ENCODE data around the gene HADHA. TPM values are rescaled to one million over a fixed set of nuclear protein-coding genes. Genes with fewer than 3 reads are reported as not detected.
"Not testable (repeated sequence)": the region's sequence is repeated elsewhere in the genome, so short reads cannot be mapped to it uniquely, and the experiment has no call there.

Gene HADHA
- total RNA-seq, 3 donors from 2014 or later (not counting 1 experiment from before 2014, with no cell fraction given): 66.6 to 76.1 (median 68.9) TPM

DNA sequence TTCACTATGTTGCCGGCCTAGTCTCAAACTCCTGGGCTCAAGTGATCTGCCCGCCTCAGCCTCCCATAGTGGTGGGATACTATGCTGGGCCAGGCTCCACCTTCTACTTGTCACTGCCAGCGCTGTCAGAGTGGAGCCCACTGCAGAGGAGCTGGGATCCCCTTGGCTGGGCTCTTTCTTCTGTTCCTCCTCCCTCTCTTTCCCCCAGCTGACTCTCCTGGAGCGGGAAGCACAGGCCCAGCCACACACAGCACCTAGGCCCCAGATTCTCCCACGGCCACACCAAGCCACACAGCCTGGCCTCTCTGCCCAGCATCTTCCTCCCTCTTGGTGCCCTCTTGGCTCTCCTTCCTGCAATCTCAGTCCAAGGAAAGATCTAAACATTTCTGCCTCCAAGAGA, 75.2 kb downstream of the HADHA start:
- Histone ChIP-seq H3K4me1 (ENCODE audit: control insufficient read depth, insufficient read depth, low read length) (peaks cover 15% of the 10 kb centered on the region), H3K36me3 (ENCODE audit: control insufficient read depth, insufficient read depth, low read length) (no peaks in the 10 kb centered on the region), H3K4me3 (ENCODE audit: low read length) (no peak overlapping the region), H3K27me3 (ENCODE audit: control insufficient read depth, insufficient read depth, low read length) (peaks cover 17% of the 10 kb centered on the region), H3K27ac (ENCODE audit: low read length) (no peak overlapping the region), H3K9me3 (ENCODE audit: control insufficient read depth, insufficient read depth, low read length) (no peaks in the 10 kb centered on the region)
- DNase-seq (no peak), ATAC-seq (no peak)
- Mint-ChIP-seq H3K36me3 (no peaks in the 10 kb centered on the region), H3K9me3 (no peaks in the 10 kb centered on the region), H3K27ac (no peak overlapping the region), H3K4me3 (no peak overlapping the region), H3K4me1 (peaks cover 9 to 14% of the 10 kb centered on the region in 2 donors), H3K27me3 (ENCODE audit: low read depth in 2 of 2) (peaks cover 25 to 28% of the 10 kb centered on the region in 2 donors)
- 94% methylated on average over 5 of the region's 5 CpGs for WGBS (ENCODE audit: insufficient coverage)
- intact Hi-C loops (cut with micrococcal nuclease): no loop called here
- TF ChIP-seq, protein P1, sequence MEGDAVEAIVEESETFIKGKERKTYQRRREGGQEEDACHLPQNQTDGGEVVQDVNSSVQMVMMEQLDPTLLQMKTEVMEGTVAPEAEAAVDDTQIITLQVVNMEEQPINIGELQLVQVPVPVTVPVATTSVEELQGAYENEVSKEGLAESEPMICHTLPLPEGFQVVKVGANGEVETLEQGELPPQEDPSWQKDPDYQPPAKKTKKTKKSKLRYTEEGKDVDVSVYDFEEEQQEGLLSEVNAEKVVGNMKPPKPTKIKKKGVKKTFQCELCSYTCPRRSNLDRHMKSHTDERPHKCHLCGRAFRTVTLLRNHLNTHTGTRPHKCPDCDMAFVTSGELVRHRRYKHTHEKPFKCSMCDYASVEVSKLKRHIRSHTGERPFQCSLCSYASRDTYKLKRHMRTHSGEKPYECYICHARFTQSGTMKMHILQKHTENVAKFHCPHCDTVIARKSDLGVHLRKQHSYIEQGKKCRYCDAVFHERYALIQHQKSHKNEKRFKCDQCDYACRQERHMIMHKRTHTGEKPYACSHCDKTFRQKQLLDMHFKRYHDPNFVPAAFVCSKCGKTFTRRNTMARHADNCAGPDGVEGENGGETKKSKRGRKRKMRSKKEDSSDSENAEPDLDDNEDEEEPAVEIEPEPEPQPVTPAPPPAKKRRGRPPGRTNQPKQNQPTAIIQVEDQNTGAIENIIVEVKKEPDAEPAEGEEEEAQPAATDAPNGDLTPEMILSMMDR (IDR thresholded peaks at IDR 0.05): no peak

DNA sequence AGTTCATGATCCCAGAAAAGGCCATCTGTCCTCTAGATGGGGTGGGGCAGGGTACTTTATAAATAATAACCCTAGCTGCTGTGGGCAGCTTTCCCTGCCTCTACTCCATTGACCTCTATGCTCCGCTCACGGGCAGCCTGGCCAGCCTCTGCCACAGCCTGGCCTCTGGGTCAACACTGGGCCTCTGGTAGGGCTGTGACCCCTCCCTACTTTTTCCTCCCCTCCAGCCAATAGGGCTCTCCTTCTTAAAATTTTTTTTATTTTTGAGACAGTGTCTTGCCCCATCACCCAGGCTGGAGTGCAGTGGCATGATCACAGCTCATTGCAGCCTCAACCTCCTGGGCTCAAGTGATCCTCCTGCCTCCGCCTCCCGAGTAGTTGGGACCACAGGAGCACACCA, 75.6 kb downstream of the HADHA start:
- Mint-ChIP-seq H3K4me3 (no peak overlapping the region), H3K27me3 (ENCODE audit: low read depth in 2 of 2) (peaks cover 22 to 27% of the 10 kb centered on the region in 2 donors), H3K27ac (no peak overlapping the region), H3K4me1 (peaks cover 9 to 12% of the 10 kb centered on the region in 2 donors), H3K36me3 (no peaks in the 10 kb centered on the region), H3K9me3 (no peaks in the 10 kb centered on the region)
- DNase-seq (no peak), ATAC-seq (no peak)
- Histone ChIP-seq H3K4me3 (ENCODE audit: low read length) (no peak overlapping the region), H3K27ac (ENCODE audit: low read length) (no peak overlapping the region), H3K36me3 (ENCODE audit: control insufficient read depth, insufficient read depth, low read length) (no peaks in the 10 kb centered on the region), H3K27me3 (ENCODE audit: control insufficient read depth, insufficient read depth, low read length) (peaks cover 14% of the 10 kb centered on the region), H3K9me3 (ENCODE audit: control insufficient read depth, insufficient read depth, low read length) (no peaks in the 10 kb centered on the region), H3K4me1 (ENCODE audit: control insufficient read depth, insufficient read depth, low read length) (peaks cover 12% of the 10 kb centered on the region)
- intact Hi-C loops (cut with micrococcal nuclease): no loop called here
- WGBS (ENCODE audit: insufficient coverage): 96% methylated on average over 4 of the region's 4 CpGs
- TF ChIP-seq, protein P1 (IDR thresholded peaks at IDR 0.05): no peak

DNA sequence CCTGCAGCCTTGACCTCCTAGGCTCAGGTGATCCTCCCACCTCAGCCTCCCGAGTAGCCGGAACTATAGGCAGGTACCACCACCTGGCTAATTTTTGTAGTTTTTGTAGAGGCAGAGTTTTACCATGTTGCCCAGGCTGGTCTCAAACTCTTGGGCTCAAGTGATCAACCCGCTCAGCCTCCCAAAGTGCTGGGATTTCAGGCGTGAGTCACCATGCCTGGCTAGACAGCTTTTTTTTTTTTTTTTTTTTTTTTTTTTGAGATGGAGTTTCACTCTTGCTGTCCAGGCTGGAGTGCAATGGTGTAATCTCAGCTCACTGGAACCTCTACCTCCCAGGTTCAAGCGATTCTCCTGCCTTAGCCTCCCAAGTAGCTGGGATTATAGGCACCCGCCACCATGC, 77.9 kb downstream of the HADHA start:
- H3K9me3 ChIP-seq (ENCODE audit: control insufficient read depth, insufficient read depth, low read length); intact Hi-C loops (cut with micrococcal nuclease); H3K36me3 Mint-ChIP-seq; H3K4me1 Mint-ChIP-seq; ATAC-seq; DNase-seq; H3K27ac ChIP-seq (ENCODE audit: low read length); H3K27ac Mint-ChIP-seq; H3K4me3 Mint-ChIP-seq; H3K27me3 ChIP-seq (ENCODE audit: control insufficient read depth, insufficient read depth, low read length); H3K9me3 Mint-ChIP-seq; H3K4me3 ChIP-seq (ENCODE audit: low read length); H3K4me1 ChIP-seq (ENCODE audit: control insufficient read depth, insufficient read depth, low read length); H3K36me3 ChIP-seq (ENCODE audit: control insufficient read depth, insufficient read depth, low read length): not testable (repeated sequence)
- H3K27me3 Mint-ChIP-seq (ENCODE audit: low read depth in 2 of 2): peaks cover 15 to 18% of the 10 kb centered on the region in 2 donors
- 97% methylated on average over 4 of the region's 6 CpGs for WGBS (ENCODE audit: insufficient coverage)

DNA sequence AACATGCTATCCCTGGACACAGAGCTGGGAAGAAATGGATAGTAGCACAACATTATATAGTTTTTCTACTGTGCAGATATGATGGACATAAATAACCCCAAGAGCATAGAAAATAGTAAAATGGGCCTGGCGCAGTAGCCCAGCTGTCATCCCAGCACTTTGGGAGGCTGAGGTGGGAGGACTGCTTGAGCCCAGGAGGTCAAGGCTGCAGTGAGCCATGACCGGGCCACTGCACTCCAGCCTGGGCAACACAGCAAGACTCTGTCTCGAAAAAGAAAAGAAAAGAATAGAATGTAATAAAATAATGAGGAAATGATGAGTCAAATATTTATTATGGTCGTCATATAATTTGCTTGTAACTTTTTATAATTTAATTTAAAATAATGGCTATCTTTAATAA, 79.0 kb downstream of the HADHA start:
- TF ChIP-seq, protein P1 (IDR thresholded peaks at IDR 0.05): no peak
- no peaks in the 10 kb centered on the region for H3K27me3 ChIP-seq (ENCODE audit: control insufficient read depth, insufficient read depth, low read length)
- H3K9me3 ChIP-seq (ENCODE audit: control insufficient read depth, insufficient read depth, low read length): no peaks in the 10 kb centered on the region
- no peaks in the 10 kb centered on the region for H3K4me1 Mint-ChIP-seq
- H3K9me3 Mint-ChIP-seq: no peaks in the 10 kb centered on the region
- H3K27ac ChIP-seq (ENCODE audit: low read length): no peak overlapping the region
- H3K4me3 ChIP-seq (ENCODE audit: low read length): no peak overlapping the region
- H3K27me3 Mint-ChIP-seq (ENCODE audit: low read depth in 2 of 2): peaks cover 8% of the 10 kb centered on the region in 2 donors
- 78% methylated on average over 3 of the region's 4 CpGs for WGBS (ENCODE audit: insufficient coverage)
- no peak for ATAC-seq
- intact Hi-C loops (cut with micrococcal nuclease): no loop called here
- no peak overlapping the region for H3K27ac Mint-ChIP-seq
- no peak for DNase-seq
- H3K36me3 Mint-ChIP-seq: no peaks in the 10 kb centered on the region
- no peak overlapping the region for H3K4me3 Mint-ChIP-seq
- no peaks in the 10 kb centered on the region for H3K4me1 ChIP-seq (ENCODE audit: control insufficient read depth, insufficient read depth, low read length)
- H3K36me3 ChIP-seq (ENCODE audit: control insufficient read depth, insufficient read depth, low read length): no peaks in the 10 kb centered on the region
